ENCODE results near the gene CHD6.

GRCh38 chr20:41497186-41497895 lies 120.8 kb downstream of the CHD6 start:
- no peak for TF ChIP-seq POLR2A (IDR thresholded peaks at IDR 0.05; ENCODE audit: low read length)
- no peak for TF ChIP-seq GATA1 (IDR thresholded peaks at IDR 0.05; ENCODE audit: low read depth, low read length)

Measured in erythroblast (primary cell).